HPDE6-E6E7 (cell line): Measurements from ENCODE around the gene SAMD4A.

ENCODE experiments used
- DNase-seq: peaks from one replicate; pipeline ENCODE4 v3.0.0; 2011; ENCODE audit warnings: missing footprints; ENCODE audit errors: extremely low spot score

The SAMD4A gene

DNA sequence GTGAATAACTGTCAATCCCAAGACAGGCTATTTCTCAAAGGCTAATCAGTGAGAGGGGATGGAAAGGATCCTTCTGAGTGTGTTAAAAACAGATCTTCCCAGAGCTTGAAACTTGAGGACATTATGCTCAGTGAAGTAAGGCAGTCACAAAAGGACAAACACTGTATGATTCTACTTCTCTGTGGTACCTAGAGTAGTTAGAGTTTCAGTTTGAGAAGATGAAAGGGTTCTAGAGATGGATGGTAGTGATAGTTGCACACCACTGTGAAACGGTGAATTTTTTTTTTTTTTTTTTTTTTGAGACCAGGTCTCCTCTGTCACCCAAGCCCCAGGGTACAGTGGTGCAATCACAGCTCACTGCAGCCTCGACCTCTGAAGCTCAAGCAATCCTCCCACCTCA, 133.8 kb downstream of the SAMD4A start:
- no peak for DNase-seq

- DNase-seq: no peak
These were observed 135.1 kb downstream of the SAMD4A start for GRCh38 chr14:54702014-54702491.

DNA sequence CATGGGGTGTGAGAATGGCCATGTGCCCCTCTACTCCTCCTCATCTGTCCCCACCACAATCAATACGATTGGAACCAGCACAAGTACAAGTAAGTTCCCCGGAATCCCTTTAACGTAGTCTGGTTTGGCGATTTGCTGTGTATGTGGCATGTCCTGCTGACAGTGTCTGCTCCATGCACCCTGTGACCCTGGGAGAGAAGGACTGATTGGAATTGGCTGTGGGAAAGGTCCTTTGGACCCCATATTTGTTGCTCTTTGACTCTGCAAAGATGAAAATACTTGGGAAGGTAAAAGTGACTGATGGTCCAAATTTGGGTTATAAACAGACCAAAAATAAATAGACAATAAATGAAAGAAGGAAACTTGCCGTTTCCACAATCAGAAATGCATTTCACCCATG, 135.6 kb downstream of the SAMD4A start:
- no peak for DNase-seq

DNA sequence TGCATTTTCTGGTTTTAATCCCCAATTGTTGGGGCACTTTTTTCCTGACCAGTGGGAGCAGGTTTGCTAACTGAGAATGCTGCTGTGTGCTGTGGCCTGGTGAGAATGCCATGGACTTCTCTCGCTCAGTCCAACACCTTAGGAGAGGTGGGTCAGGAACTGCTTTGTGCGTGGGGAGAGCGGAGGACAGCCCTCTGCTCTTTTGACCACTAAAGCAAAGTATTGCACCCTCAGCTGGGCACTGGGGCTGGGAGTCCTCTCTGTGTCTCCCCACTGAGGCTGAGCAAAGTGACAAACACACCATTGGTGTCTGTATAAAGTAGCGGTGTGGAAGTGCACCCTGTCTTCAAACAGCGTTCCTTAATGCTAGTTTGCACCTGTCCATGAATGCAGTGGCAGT, 136.2 kb downstream of the SAMD4A start:
- no peak for DNase-seq

- no peak for DNase-seq
These were observed 136.8 kb downstream of the SAMD4A start for GRCh38 chr14:54703724-54704123.

- DNase-seq: no peak
These were observed 137.8 kb downstream of the SAMD4A start for GRCh38 chr14:54704768-54705167.

GRCh38 chr14:54706769-54707168, 139.8 kb downstream of the SAMD4A start:
- no peak for DNase-seq

DNA sequence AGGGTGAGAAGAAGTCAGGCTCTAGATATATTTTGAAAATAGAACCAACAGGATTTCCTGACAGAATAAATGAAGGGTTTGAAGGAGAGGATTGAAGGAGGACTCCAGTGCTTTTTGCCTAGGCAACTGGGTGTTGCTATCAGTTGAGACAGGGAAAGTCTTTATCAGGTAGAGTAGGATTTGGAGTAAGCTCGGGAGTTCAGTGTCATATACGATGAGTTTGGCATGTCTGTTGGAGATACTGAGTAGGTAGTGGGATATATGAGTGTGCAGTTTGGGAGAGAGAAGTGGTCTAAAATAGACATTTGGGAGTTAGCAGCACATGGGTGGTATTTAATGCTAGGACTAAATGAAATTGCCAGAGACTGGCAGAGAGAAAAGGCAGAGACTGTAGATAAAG, 141.2 kb downstream of the SAMD4A start:
- no peak for DNase-seq

GRCh38 chr14:54708982-54709381, 142.1 kb downstream of the SAMD4A start:
- no peak for DNase-seq

DNA sequence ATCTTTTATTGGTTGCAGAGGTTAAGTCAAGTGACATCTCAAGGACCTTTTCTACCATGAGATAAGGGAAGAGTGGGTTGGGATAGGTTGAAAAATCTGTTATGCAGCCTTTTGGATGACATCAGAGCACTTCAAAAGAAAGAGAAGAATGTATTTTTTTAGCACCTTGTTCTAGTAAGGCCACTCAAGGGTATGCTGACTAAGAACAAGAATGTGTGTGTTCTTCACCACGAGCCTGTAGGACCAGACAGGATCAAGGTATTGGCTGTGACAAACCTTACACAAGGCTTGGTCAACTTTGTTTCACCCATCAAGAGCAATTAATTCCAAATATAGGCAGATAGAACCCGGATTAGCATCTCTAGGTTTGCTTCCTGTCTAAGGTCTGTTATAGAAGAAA, 142.5 kb downstream of the SAMD4A start:
- DNase-seq: no peak

GRCh38 chr14:54709867-54710266, 142.9 kb downstream of the SAMD4A start:
- no peak for DNase-seq

DNA sequence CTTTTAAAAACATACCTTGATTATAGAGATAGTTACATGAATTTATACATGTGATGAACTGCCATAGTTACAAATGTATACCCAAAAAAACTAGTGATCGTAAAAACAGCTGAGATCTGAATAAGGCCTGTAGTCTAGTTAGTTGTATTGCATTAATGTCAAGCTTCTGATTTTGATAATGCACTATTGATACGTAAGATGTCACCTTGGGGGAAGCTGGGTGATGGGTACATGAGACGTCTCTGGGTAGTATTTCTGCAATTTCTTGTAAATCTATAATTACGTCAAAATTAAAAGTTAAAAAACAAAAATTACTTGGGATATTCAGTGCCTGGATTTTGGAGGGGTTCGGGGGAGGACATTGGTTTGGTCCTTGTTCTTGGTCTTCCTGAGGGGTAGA, 144.4 kb downstream of the SAMD4A start:
- DNase-seq: no peak

DNA sequence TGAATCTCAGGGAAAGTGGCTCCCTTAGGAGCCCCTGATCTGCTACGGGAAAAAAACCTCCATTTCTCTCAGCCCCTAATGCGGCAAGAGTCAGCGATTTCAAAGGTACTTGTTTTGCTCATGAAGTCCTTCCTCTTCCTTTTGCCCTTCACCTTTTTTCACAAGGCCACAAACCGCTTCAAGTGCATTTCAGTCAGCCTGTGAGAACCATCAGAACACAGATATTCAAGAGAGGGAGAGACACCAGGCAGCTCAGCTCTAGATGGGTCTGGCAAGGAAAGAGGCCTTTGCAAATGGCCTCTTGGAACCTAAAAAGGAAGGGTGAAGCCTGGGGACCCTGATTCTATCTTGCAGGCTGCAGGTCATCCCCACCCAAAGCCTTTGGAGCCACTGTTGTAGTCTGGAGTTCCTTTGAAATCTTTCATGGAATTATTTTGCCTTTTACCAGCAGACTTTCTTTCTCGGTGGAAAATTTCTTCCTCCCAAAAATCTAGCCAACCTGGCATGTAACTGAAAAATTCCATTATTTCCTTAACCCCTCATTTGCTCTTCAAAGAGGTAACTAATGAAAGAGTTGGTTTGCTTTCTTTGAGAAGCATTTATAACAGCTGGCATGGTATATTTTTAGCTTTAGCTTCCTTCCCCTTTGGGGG, 145.0 kb downstream of the SAMD4A start:
- no peak for DNase-seq

GRCh38 chr14:54712465-54713200, 145.7 kb downstream of the SAMD4A start:
- DNase-seq: no peak

GRCh38 chr14:54713379-54713778, 146.5 kb downstream of the SAMD4A start:
- DNase-seq: no peak

DNA sequence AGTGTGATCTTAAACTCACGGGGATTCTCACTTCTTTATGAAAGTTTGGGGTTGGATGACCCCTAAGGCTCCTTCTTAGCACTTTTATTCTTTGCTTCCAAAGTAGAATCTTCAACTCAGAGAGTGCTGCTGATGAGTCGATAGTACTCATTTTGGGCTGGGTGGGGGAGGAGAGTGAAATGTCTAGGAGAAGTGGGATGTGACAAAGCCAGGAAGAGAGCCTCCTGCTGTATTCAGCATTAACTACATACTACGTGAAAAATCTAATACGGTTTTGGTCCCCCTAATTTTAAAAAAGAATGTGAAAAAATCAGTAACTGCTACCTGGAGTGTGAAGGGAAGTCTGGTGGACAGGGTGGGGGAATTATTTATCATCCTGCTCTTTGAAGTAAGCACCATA, 148.3 kb downstream of the SAMD4A start:
- no peak for DNase-seq

- no peak for DNase-seq
These were observed 148.9 kb downstream of the SAMD4A start for GRCh38 chr14:54715811-54716210.

DNA sequence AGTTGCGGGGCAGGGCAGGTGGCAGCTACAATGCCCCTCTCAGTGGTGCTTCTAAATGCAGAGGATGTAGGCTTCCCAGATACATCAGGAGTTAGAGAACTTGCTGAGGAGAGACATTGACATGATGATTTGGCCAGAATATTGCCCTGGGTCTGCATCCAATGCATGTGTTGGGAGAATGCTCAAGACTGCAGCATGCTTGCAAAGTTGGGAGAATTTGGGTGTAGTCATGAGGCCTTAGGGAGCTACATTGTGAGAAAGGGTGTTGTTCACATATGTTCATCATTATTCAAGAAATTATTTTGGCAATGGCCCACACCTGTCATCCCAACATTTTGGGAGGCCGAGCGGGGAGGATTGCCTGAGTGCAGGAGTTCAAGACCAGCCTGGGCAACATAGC, 149.9 kb downstream of the SAMD4A start:
- DNase-seq: no peak

- no peak for DNase-seq
These were observed 151.1 kb downstream of the SAMD4A start for GRCh38 chr14:54718046-54718445.

GRCh38 chr14:54719406-54719805, 152.5 kb downstream of the SAMD4A start:
- DNase-seq: no peak

DNA sequence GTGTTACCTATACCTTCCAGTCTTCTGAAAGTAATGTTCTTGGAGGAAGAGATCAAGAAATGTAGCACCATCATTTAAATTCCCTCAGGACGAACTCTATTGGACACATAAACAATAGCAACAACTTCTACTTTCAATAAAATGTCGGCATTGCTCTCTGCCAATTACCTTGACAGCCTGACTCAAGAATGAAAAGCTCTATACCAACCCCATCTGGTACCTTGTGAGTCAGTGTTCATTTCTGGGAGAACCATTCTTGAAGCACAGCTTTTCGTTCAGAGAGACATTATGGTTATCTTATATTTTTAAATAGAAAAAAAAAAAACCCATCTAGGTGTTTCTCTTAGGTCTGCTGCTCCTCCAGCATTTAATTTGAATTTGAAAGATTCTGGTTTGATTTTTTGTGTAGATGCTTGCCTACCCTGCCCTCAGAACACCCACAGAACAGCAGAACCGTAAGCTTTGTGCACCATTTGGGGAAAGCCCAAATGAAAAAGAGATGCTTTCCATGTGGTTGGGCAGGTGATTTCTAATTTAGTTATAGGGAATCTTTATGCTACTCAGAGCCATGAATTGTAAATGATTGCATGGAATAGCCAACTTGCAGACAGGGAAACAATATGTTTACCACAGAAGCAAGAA, 156.0 kb downstream of the SAMD4A start:
- DNase-seq: peak; percentile 41

DNA sequence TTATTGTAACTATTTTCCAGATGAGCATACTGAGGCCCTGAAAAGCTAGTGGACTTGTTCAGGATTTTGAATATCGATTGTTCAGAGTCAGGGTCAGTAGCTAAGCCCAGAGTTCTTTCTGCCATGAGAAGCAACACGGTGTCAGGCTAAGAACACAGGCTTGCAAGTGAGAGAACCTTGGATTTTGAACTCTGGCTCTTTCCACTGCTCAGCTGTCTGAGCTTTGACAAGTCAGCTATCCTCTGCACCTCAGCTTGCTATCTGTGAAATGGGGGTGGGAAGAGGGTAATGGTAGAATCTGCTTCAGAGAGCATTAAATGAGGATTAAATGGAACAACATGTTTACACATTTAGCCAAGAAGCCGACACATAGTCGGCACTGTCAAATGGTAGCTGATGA, 157.2 kb downstream of the SAMD4A start:
- no peak for DNase-seq
